Measurements from ENCODE around the gene OR9Q2. TPM values are rescaled to one million over a fixed set of nuclear protein-coding genes. Genes with fewer than 3 reads are reported as not detected.
"Not testable (repeated sequence)": the region's sequence is repeated elsewhere in the genome, so short reads cannot be mapped to it uniquely, and the experiment has no call there.

Gene OR9Q2
- total RNA-seq, 4 donors from 2014 or later, result not detected

GRCh38 chr11:58192229-58192628, 3.4 kb downstream of the OR9Q2 start:
- Histone ChIP-seq H3K9me3 (no peaks in the 10 kb centered on the region), H3K27ac (no peak overlapping the region), H3K4me1 (no peaks in the 10 kb centered on the region), H3K27me3 (no peaks in the 10 kb centered on the region), H3K4me3 (no peak overlapping the region), H3K36me3 (no peaks in the 10 kb centered on the region)
- intact Hi-C loops (cut with DNase I; ENCODE audit: low total_unique reads), result no loop called here
- DNase-seq, result no peak
- TF ChIP-seq POLR2A (IDR thresholded peaks at IDR 0.05), result no peak
- no peak for TF ChIP-seq CTCF (IDR thresholded peaks at IDR 0.05)

GRCh38 chr11:58193391-58193790, 4.5 kb downstream of the OR9Q2 start:
- intact Hi-C loops (cut with DNase I; ENCODE audit: low total_unique reads), result no loop called here
- no peaks in the 10 kb centered on the region for H3K27me3 ChIP-seq
- no peak for DNase-seq
- H3K27ac ChIP-seq, result no peak overlapping the region
- no peaks in the 10 kb centered on the region for H3K36me3 ChIP-seq
- H3K4me1 ChIP-seq, result no peaks in the 10 kb centered on the region
- H3K9me3 ChIP-seq, result no peaks in the 10 kb centered on the region
- TF ChIP-seq CTCF (IDR thresholded peaks at IDR 0.05), result no peak
- no peak overlapping the region for H3K4me3 ChIP-seq

GRCh38 chr11:58195939-58196338, 7.1 kb downstream of the OR9Q2 start:
- DNase-seq, result no peak
- intact Hi-C loops (cut with DNase I; ENCODE audit: low total_unique reads), result no loop called here
- no peaks in the 10 kb centered on the region for H3K4me1 ChIP-seq
- no peak overlapping the region for H3K27ac ChIP-seq
- TF ChIP-seq CTCF (IDR thresholded peaks at IDR 0.05) (no peak), POLR2A (IDR thresholded peaks at IDR 0.05) (no peak)
- no peak overlapping the region for H3K4me3 ChIP-seq
- H3K9me3 ChIP-seq, result no peaks in the 10 kb centered on the region
- no peaks in the 10 kb centered on the region for H3K36me3 ChIP-seq
- H3K27me3 ChIP-seq, result no peaks in the 10 kb centered on the region

GRCh38 chr11:58199271-58199670, 10.4 kb downstream of the OR9Q2 start:
- Histone ChIP-seq H3K4me1 (no peaks in the 10 kb centered on the region), H3K27ac (no peak overlapping the region), H3K27me3 (no peaks in the 10 kb centered on the region), H3K9me3 (no peaks in the 10 kb centered on the region), H3K36me3 (no peaks in the 10 kb centered on the region), H3K4me3 (no peak overlapping the region)
- intact Hi-C loops (cut with DNase I; ENCODE audit: low total_unique reads), result no loop called here
- TF ChIP-seq CTCF (IDR thresholded peaks at IDR 0.05), result no peak
- no peak for TF ChIP-seq POLR2A (IDR thresholded peaks at IDR 0.05)
- no peak for DNase-seq

GRCh38 chr11:58204042-58204441, 15.2 kb downstream of the OR9Q2 start, which contains the start of gene OR1S2:
Gene OR1S2, minus strand, starts transcription at chr11:58204142. Its CDS starts 0 bp downstream, at chr11:58204142.
- Histone ChIP-seq H3K27me3 (no peaks in the 10 kb centered on the region), H3K4me1 (no peaks in the 10 kb centered on the region), H3K27ac (no peak within 1 kb of the TSS), H3K4me3 (no peak within 1 kb of the TSS), H3K36me3 (no peaks in the 10 kb centered on the region), H3K9me3 (no peaks in the 10 kb centered on the region)
- no peak for DNase-seq
- intact Hi-C loops (cut with DNase I; ENCODE audit: low total_unique reads), result no loop called here
- no peak for TF ChIP-seq CTCF (IDR thresholded peaks at IDR 0.05)
- no peak for TF ChIP-seq POLR2A (IDR thresholded peaks at IDR 0.05)

- H3K9me3 ChIP-seq; DNase-seq; H3K27ac ChIP-seq; H3K36me3 ChIP-seq; H3K27me3 ChIP-seq; H3K4me1 ChIP-seq; H3K4me3 ChIP-seq; intact Hi-C loops (cut with DNase I; ENCODE audit: low total_unique reads): not testable (repeated sequence)
These were observed 23.6 kb downstream of the OR9Q2 start, which contains the start of gene OR1S1 for GRCh38 chr11:58212420-58212819. Gene OR1S1, plus strand, starts transcription at chr11:58212720.

All from uterus (tissue), 4 donors.